Colonic mucosa (tissue), 4 donors: ENCODE measurements around the gene HSPB6. TPM values are rescaled to one million over a fixed set of nuclear protein-coding genes. Genes with fewer than 3 reads are reported as not detected.

Source experiments
- DNase-seq: peaks from one replicate; pipeline ENCODE4 v3.0.0-alpha.2; 2020
- H3K27ac ChIP-seq: fragments of 200-600 bp; one replicate; pipeline ENCODE4 v1.8.0; 2021
- H3K27me3 ChIP-seq: fragments of 200-600 bp; one replicate; pipeline ENCODE4 v1.8.0; 2021
- H3K36me3 ChIP-seq: fragments of 200-600 bp; one replicate; pipeline ENCODE4 v1.8.0; 2021
- H3K4me1 ChIP-seq: fragments of 200-600 bp; one replicate; pipeline ENCODE4 v1.8.0; 2021; ENCODE audit warnings: mild to moderate bottlenecking
- H3K4me3 ChIP-seq: fragments of 200-600 bp; one replicate; pipeline ENCODE4 v1.8.0; 2021
- H3K9ac ChIP-seq, 2 donors: one replicate each; pipeline ENCODE4 v1.7.0; 2013; ENCODE audit warnings: control low read depth in 2 of 2, low read depth in 2 of 2, low read length in 2 of 2
- H3K9me3 ChIP-seq: fragments of 200-600 bp; one replicate; pipeline ENCODE4 v1.8.0; 2021
- intact Hi-C: fragments of 100-400 bp; cut with DNase I; formaldehyde crosslinking; loops from one replicate; pipeline ENCODE4 v1.14.1; 2022
- total RNA-seq, 2 donors: library from RNA; stranded (reverse); fragmentation: NEBNext Ultra II Directional in 1 of 2; extraction: Animal tissue kit (Norgen Biotek cat#: 25700) in 1 of 2; gene quantifications; one replicate each; pipeline ENCODE4 v1.2.1, GENCODE V29; 2021
- TF ChIP-seq, protein P1 (sequence below): fragments of 200-600 bp; IDR thresholded peaks from one replicate; pipeline ENCODE4 v1.8.0; 2022; ENCODE audit warnings: antibody characterized with exemption, mild to moderate bottlenecking
- donor health status: healthy.
- donor health status: DM: no; HTN: no; CAD: no.
- donor health status: DM: no; HTN: no; CAD: no.

HSPB6 gene
- total RNA-seq, 2 donors from 2014 or later = 6.3 to 23.6 TPM

- Histone ChIP-seq H3K9me3 (no peaks in the 10 kb centered on the region), H3K27me3 (no peaks in the 10 kb centered on the region), H3K36me3 (no peaks in the 10 kb centered on the region), H3K4me3 (peak overlapping the region; percentile 89), H3K27ac (peak overlapping the region; percentile 100), H3K4me1 (peaks cover 6% of the 10 kb centered on the region), H3K9ac (peak overlapping the region; percentile 72 to 79)
- TF ChIP-seq, protein P1, sequence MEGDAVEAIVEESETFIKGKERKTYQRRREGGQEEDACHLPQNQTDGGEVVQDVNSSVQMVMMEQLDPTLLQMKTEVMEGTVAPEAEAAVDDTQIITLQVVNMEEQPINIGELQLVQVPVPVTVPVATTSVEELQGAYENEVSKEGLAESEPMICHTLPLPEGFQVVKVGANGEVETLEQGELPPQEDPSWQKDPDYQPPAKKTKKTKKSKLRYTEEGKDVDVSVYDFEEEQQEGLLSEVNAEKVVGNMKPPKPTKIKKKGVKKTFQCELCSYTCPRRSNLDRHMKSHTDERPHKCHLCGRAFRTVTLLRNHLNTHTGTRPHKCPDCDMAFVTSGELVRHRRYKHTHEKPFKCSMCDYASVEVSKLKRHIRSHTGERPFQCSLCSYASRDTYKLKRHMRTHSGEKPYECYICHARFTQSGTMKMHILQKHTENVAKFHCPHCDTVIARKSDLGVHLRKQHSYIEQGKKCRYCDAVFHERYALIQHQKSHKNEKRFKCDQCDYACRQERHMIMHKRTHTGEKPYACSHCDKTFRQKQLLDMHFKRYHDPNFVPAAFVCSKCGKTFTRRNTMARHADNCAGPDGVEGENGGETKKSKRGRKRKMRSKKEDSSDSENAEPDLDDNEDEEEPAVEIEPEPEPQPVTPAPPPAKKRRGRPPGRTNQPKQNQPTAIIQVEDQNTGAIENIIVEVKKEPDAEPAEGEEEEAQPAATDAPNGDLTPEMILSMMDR = no peak
- DNase-seq = peak; percentile 97
- intact Hi-C loops = loop anchor here (10.0 kb wide), 1 partner anchor 190 kb away; the partner anchor contains the start of gene LRFN3
Observed at GRCh38 chr19:35744430-35745327, 12.2 kb downstream of the HSPB6 start.

DNA sequence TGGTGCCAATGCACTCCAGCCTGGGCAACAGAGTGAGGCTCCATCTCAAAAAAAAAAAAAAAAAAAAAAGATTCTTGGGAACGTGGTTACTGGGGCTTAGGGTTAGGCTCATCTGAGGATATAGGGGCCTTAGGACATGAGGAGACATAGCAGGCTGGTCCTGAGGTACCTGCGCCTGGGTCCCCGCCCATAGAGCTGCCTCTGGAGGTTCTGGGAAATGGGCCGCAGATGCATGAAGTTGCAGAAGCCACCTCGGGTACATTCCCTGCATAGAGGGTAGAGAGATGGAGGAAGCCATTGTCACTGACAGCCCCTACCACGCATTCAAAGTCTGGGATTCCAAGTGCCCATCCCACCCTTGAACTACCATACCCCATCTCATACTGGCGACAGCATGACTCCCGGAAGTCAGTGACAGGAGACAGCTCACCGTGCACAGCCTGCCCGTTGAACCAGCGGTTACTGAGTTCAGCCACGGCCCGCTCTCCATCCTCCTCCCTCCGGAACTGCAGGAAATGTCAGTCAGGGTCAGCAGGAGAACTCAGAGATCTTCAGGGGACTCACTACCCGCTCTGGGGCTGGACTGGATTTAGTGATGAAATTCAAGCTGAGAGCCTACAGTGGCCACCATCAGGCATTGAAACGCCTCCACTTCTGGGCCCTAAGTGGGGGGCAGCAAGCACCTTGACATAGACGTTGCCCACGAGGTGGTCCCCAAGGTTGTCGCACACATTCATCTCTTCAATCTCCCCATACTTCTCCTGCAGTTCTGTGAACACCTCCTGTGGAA is 13.0 kb downstream of the HSPB6 start:
- H3K27ac ChIP-seq = peak overlapping the region; percentile 100
- peak overlapping the region; percentile 89 for H3K4me3 ChIP-seq
- no peaks in the 10 kb centered on the region for H3K36me3 ChIP-seq
- peaks cover 9% of the 10 kb centered on the region for H3K4me1 ChIP-seq
- no peaks in the 10 kb centered on the region for H3K9me3 ChIP-seq
- TF ChIP-seq, protein P1 = no peak
- DNase-seq = no peak
- no peaks in the 10 kb centered on the region for H3K27me3 ChIP-seq
- intact Hi-C loops = loop anchor here (10.0 kb wide), 1 partner anchor 191 kb away; the partner anchor contains the start of gene LRFN3
- peak overlapping the region in 1 of 2 donors; percentile 79 for H3K9ac ChIP-seq

DNA sequence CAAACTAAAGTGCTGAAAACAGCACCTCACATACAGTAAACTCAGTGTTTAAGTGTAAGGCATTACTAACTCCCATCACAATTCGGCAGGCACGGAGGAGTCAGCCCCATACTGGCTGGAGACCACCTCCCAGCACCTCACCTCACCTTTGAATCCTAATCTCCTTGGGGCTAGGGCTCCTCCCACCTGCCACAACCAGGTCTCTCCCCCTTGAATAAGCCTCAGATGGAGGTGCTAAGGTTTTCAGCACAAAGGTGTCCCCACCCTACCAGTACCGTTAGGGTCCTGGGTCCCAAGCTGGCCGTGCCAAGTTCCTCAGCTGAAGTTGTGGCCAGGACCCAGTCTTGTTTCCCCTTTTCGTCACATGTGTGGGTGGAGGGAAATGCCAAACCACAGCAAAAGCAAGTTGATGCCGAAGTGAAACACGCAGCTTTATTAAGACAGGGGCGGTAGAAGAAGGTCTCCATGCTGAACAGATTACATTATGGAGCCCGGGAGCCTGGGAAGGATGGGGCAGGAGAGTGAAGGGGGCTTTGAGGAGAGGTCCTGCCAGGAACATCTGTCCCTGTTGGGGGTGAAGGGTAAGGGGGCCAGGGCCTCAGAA is 14.6 kb downstream of the HSPB6 start, which contains the start of gene IGFLR1:
IGFLR1 (minus strand) TSS at position 332 of the 604 bp plus-strand sequence. CDS start 1,272 bp downstream, outside the sequence.
- intact Hi-C loops = loop anchor here (10.0 kb wide), 1 partner anchor 193 kb away; the partner anchor contains the start of gene LRFN3
- H3K4me3 ChIP-seq = peak within 1 kb of the TSS; percentile 15
- peaks cover 9% of the 10 kb centered on the region for H3K4me1 ChIP-seq
- peak; percentile 53 for DNase-seq
- no peaks in the 10 kb centered on the region for H3K36me3 ChIP-seq
- no peaks in the 10 kb centered on the region for H3K9me3 ChIP-seq
- TF ChIP-seq, protein P1 = no peak
- H3K27me3 ChIP-seq = no peaks in the 10 kb centered on the region
- H3K27ac ChIP-seq = peak within 1 kb of the TSS; percentile 90
- peak within 1 kb of the TSS; percentile 36 to 73 for H3K9ac ChIP-seq

DNA sequence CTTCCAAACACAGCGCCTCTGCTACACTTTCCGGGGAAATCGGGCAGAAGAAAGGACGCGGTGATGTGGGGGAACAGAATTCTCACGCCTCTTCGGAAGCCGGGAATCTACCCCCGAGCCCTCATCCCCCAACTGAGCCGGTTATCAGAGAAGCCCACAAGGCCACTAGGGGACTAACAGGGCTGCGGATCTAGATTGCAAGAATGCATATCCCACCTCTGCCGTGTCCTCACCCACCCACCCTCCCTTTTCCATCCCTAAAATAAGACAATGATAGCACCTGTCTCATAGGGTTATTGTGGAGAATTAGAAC is 15.7 kb downstream of the HSPB6 start:
- peaks cover 9% of the 10 kb centered on the region for H3K4me1 ChIP-seq
- intact Hi-C loops = loop anchor here (10.0 kb wide), 1 partner anchor 194 kb away; the partner anchor contains the start of gene LRFN3
- peak overlapping the region; percentile 66 for H3K4me3 ChIP-seq
- no peaks in the 10 kb centered on the region for H3K9me3 ChIP-seq
- peak overlapping the region; percentile 90 for H3K27ac ChIP-seq
- DNase-seq = no peak
- no peaks in the 10 kb centered on the region for H3K36me3 ChIP-seq
- H3K9ac ChIP-seq = peak overlapping the region; percentile 73 to 87
- TF ChIP-seq, protein P1 = no peak
- no peaks in the 10 kb centered on the region for H3K27me3 ChIP-seq
